ENCODE results near the gene RINT1.

The RINT1 gene

DNA sequence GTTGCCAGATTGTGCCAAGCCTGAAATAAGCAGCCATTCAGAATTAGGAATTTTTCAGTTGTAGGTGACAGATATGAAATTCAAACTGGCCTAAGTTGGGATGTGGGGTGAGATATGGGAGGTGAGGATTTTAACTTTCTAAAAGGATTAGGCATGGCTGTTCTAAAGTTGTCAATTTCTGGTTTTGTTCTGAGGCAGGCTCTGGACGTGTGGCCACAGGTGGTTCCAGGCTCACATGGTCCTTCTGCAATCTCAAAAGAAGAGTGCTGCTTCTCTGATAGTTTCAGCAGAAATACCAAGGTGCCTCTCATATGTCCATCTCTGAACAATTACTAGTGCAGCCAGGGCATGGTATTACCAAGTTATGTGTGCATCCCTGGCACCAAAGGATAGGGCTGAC is 27.9 kb downstream of the RINT1 start:
- DNase-seq (ENCODE audit: low read depth): no peak
- TF ChIP-seq, protein P1, sequence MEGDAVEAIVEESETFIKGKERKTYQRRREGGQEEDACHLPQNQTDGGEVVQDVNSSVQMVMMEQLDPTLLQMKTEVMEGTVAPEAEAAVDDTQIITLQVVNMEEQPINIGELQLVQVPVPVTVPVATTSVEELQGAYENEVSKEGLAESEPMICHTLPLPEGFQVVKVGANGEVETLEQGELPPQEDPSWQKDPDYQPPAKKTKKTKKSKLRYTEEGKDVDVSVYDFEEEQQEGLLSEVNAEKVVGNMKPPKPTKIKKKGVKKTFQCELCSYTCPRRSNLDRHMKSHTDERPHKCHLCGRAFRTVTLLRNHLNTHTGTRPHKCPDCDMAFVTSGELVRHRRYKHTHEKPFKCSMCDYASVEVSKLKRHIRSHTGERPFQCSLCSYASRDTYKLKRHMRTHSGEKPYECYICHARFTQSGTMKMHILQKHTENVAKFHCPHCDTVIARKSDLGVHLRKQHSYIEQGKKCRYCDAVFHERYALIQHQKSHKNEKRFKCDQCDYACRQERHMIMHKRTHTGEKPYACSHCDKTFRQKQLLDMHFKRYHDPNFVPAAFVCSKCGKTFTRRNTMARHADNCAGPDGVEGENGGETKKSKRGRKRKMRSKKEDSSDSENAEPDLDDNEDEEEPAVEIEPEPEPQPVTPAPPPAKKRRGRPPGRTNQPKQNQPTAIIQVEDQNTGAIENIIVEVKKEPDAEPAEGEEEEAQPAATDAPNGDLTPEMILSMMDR (IDR thresholded peaks at IDR 0.05; ENCODE audit: insufficient read depth, low read depth, low read length, missing control alignments): no peak
- H3K4me3 ChIP-seq (ENCODE audit: low read length): no peak overlapping the region

- DNase-seq (ENCODE audit: low read depth): no peak
- H3K4me3 ChIP-seq (ENCODE audit: low read length): no peak overlapping the region
- TF ChIP-seq, protein P1 (IDR thresholded peaks at IDR 0.05; ENCODE audit: insufficient read depth, low read depth, low read length, missing control alignments): no peak
Observed at GRCh38 chr7:105565190-105565589, 33.2 kb downstream of the RINT1 start.

DNA sequence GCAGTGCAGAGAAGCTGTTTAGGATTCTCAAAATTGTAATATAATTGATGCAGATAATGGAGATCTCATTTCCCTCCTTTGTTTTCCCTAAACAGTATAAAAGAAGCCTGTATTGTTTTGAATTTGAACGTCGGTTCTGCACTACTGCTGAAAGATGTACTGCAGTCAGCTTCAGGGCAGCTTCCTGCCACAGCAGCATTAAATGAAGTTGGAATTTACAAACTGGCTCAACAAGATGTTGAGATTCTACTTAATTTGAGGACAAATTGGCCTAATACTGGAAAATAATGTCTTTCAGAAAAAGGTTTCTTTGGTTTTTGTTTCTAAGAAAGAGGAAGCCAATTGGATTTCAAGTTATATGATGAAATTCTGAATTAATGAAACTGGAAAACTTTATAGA is 35.0 kb downstream of the RINT1 start:
- no peak for DNase-seq (ENCODE audit: low read depth)
- TF ChIP-seq, protein P1 (IDR thresholded peaks at IDR 0.05; ENCODE audit: insufficient read depth, low read depth, low read length, missing control alignments): no peak
- no peak overlapping the region for H3K4me3 ChIP-seq (ENCODE audit: low read length)

DNA sequence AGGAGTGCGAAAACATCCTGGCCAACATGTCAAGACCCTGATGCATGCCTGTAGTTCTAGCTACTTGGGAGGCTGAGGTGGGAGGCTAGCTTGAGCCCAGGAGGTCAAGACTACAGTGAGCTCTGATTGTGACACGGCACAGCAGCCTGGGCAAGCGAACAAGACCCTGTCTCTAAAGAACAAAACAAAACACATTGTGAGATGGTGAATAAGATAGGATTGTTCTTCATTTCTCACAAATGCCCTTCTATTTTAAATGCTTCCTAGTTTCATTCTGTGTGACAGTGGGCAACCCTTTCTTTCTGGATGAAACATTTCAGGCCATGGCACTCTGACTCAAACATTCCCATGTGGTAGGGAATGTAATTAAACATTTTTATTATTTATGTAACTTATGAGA is 35.8 kb downstream of the RINT1 start:
- H3K4me3 ChIP-seq (ENCODE audit: low read length): no peak overlapping the region
- no peak for DNase-seq (ENCODE audit: low read depth)
- TF ChIP-seq, protein P1 (IDR thresholded peaks at IDR 0.05; ENCODE audit: insufficient read depth, low read depth, low read length, missing control alignments): no peak

DNA sequence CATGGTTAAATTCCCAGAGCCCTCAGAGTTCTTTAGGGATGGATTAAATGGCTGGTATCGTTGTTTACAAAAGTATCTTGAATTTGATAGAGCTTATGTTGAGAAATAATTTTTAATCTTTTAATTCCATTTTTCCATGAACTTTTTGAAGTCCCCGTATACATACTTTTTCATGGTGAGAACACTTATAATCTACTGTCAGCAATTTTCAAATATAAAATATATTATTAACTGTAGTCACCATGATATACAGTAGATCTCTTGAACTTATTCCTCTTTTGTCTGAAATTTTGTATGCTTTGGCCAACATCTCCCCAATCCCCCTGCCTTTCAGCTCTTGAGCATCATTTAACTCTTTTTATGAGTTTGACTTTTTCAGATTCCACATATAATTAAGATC is 39.9 kb downstream of the RINT1 start:
- DNase-seq (ENCODE audit: low read depth): no peak
- no peak overlapping the region for H3K4me3 ChIP-seq (ENCODE audit: low read length)
- TF ChIP-seq, protein P1 (IDR thresholded peaks at IDR 0.05; ENCODE audit: insufficient read depth, low read depth, low read length, missing control alignments): no peak

GRCh38 chr7:105577251-105577650 is 45.2 kb downstream of the RINT1 start:
- TF ChIP-seq, protein P1 (IDR thresholded peaks at IDR 0.05; ENCODE audit: insufficient read depth, low read depth, low read length, missing control alignments): no peak
- DNase-seq (ENCODE audit: low read depth): no peak
- no peak overlapping the region for H3K4me3 ChIP-seq (ENCODE audit: low read length)

GRCh38 chr7:105578496-105578895 is 46.5 kb downstream of the RINT1 start:
- no peak overlapping the region for H3K4me3 ChIP-seq (ENCODE audit: low read length)
- DNase-seq (ENCODE audit: low read depth): no peak
- TF ChIP-seq, protein P1 (IDR thresholded peaks at IDR 0.05; ENCODE audit: insufficient read depth, low read depth, low read length, missing control alignments): no peak

All from epithelial cell of esophagus (primary cell).